ENCODE data around the gene RIC3. TPM values are rescaled to one million over a fixed set of nuclear protein-coding genes. Genes with fewer than 3 reads are reported as not detected.
A peak's percentile ranks its signal among the peaks of the same experiment; 100 is the strongest.

The RIC3 gene
- total RNA-seq, 1 donor from 2014 or later, result 12.9 TPM

- intact Hi-C loops (cut with micrococcal nuclease), result loop anchor here (2.0 kb wide), 1 partner anchor 57 kb away; no protein-coding TSS in a partner anchor
- no peaks in the 10 kb centered on the region for H3K27me3 ChIP-seq (ENCODE audit: low read depth)
- DNase-seq, result no peak
- H3K27ac ChIP-seq (replicated peaks), result no peak overlapping the region
- H3K4me3 ChIP-seq, result no peak overlapping the region
- peaks cover 11% of the 10 kb centered on the region for H3K36me3 ChIP-seq
- TF ChIP-seq CTCF (IDR thresholded peaks at IDR 0.05; ENCODE audit: borderline replicate concordance), result no peak
- H3K9me3 ChIP-seq (replicated peaks), result no peaks in the 10 kb centered on the region
- H3K4me1 ChIP-seq, result peaks cover 49% of the 10 kb centered on the region
Measured at GRCh38 chr11:8089791-8090510, 78.9 kb downstream of the RIC3 start.

- H3K9me3 ChIP-seq (replicated peaks), result no peaks in the 10 kb centered on the region
- no peak for DNase-seq
- intact Hi-C loops (cut with micrococcal nuclease), result no loop called here
- no peaks in the 10 kb centered on the region for H3K36me3 ChIP-seq
- no peak overlapping the region for H3K4me3 ChIP-seq
- H3K27me3 ChIP-seq (ENCODE audit: low read depth), result no peaks in the 10 kb centered on the region
- H3K4me1 ChIP-seq, result peaks cover 64% of the 10 kb centered on the region
- no peak for TF ChIP-seq CTCF (IDR thresholded peaks at IDR 0.05; ENCODE audit: borderline replicate concordance)
- H3K27ac ChIP-seq (replicated peaks), result no peak overlapping the region
Measured at GRCh38 chr11:8087756-8088155, 81.1 kb downstream of the RIC3 start.

- Histone ChIP-seq H3K9me3 (replicated peaks) (no peaks in the 10 kb centered on the region), H3K4me1 (peaks cover 64% of the 10 kb centered on the region), H3K4me3 (no peak overlapping the region), H3K27me3 (ENCODE audit: low read depth) (no peaks in the 10 kb centered on the region), H3K27ac (replicated peaks) (no peak overlapping the region), H3K36me3 (no peaks in the 10 kb centered on the region)
- peak; percentile 37 for TF ChIP-seq CTCF (IDR thresholded peaks at IDR 0.05; ENCODE audit: borderline replicate concordance)
- DNase-seq, result no peak
- intact Hi-C loops (cut with micrococcal nuclease), result no loop called here
Measured at GRCh38 chr11:8087185-8087584, 81.6 kb downstream of the RIC3 start.

- Histone ChIP-seq H3K27ac (replicated peaks) (peak overlapping the region; percentile 51), H3K9me3 (replicated peaks) (no peaks in the 10 kb centered on the region), H3K27me3 (ENCODE audit: low read depth) (peaks cover 6% of the 10 kb centered on the region), H3K36me3 (no peaks in the 10 kb centered on the region), H3K4me1 (peaks cover 64% of the 10 kb centered on the region), H3K4me3 (no peak overlapping the region)
- no peak for DNase-seq
- intact Hi-C loops (cut with micrococcal nuclease), result no loop called here
- TF ChIP-seq CTCF (IDR thresholded peaks at IDR 0.05; ENCODE audit: borderline replicate concordance), result no peak
Measured at GRCh38 chr11:8086571-8086970, 82.3 kb downstream of the RIC3 start.

- Histone ChIP-seq H3K4me1 (peaks cover 65% of the 10 kb centered on the region), H3K27me3 (ENCODE audit: low read depth) (peaks cover 7% of the 10 kb centered on the region), H3K36me3 (no peaks in the 10 kb centered on the region), H3K9me3 (replicated peaks) (no peaks in the 10 kb centered on the region), H3K4me3 (no peak overlapping the region), H3K27ac (replicated peaks) (peak overlapping the region; percentile 51)
- DNase-seq, result no peak
- TF ChIP-seq CTCF (IDR thresholded peaks at IDR 0.05; ENCODE audit: borderline replicate concordance), result no peak
- intact Hi-C loops (cut with micrococcal nuclease), result no loop called here
Measured at GRCh38 chr11:8086001-8086479, 82.8 kb downstream of the RIC3 start.

Measured in left ventricle myocardium inferior (tissue), 1 donor.